Trophoblast cell (in vitro differentiated cells and primary cell): ENCODE results near the gene PTP4A2.

Source experiments
- DNase-seq, 2 donors: peaks; one replicate each; pipeline ENCODE4 v3.0.0-alpha.2; 2016
- H2AFZ ChIP-seq: 2 replicates; pipeline ENCODE4 v1.6.1; 2013; ENCODE audit warnings: low read length, moderate library complexity, mild to moderate bottlenecking; ENCODE audit not compliant: insufficient read depth, poor library complexity
- H2AK5ac ChIP-seq: 2 replicates; pipeline ENCODE4 v1.6.1; 2013; ENCODE audit warnings: mild to moderate bottlenecking, low read length
- H2BK120ac ChIP-seq: 2 replicates; pipeline ENCODE4 v1.6.1; 2013; ENCODE audit warnings: low read length, mild to moderate bottlenecking, moderate library complexity; ENCODE audit not compliant: insufficient read depth, poor library complexity
- H2BK12ac ChIP-seq: 2 replicates; pipeline ENCODE4 v1.6.1; 2013; ENCODE audit warnings: mild to moderate bottlenecking, low read length, moderate library complexity
- H2BK5ac ChIP-seq: 2 replicates; pipeline ENCODE4 v1.6.1; 2013; ENCODE audit warnings: low read length, low read depth, moderate library complexity, mild to moderate bottlenecking; ENCODE audit not compliant: poor library complexity
- H3K14ac ChIP-seq: 2 replicates; pipeline ENCODE4 v1.6.1; 2013; ENCODE audit warnings: mild to moderate bottlenecking, low read length
- H3K18ac ChIP-seq: 2 replicates; pipeline ENCODE4 v1.6.1; 2013; ENCODE audit warnings: mild to moderate bottlenecking, low read length
- H3K23ac ChIP-seq: 2 replicates; pipeline ENCODE4 v1.6.1; 2013; ENCODE audit warnings: low read length
- H3K27ac ChIP-seq: 2 replicates; pipeline ENCODE4 v1.5.1; 2013; ENCODE audit warnings: low read depth, mild to moderate bottlenecking, inconsistent platforms, low read length, moderate library complexity
- H3K27me3 ChIP-seq: 2 replicates; pipeline ENCODE4 v1.6.1; 2013; ENCODE audit warnings: inconsistent platforms, mild to moderate bottlenecking, low read length, moderate library complexity; ENCODE audit not compliant: insufficient read depth
- H3K36me3 ChIP-seq, 2 experiments: 1 replicate in 1 of 2; 2 replicates in 1 of 2; pipeline ENCODE4 v1.6.1; 2013; ENCODE audit warnings: low read length in 2 of 2, mild to moderate bottlenecking in 2 of 2, moderate library complexity in 1 of 2; ENCODE audit not compliant: insufficient read depth in 2 of 2, control insufficient read depth in 1 of 2
- H3K4ac ChIP-seq: 2 replicates; pipeline ENCODE4 v1.6.1; 2013; ENCODE audit warnings: low read depth, mild to moderate bottlenecking, low read length, moderate library complexity
- H3K4me1 ChIP-seq, 2 experiments: 1 replicate in 1 of 2; 2 replicates in 1 of 2; pipeline ENCODE4 v1.6.1; 2013; ENCODE audit warnings: low read length in 2 of 2, mild to moderate bottlenecking in 2 of 2, moderate library complexity in 1 of 2; ENCODE audit not compliant: insufficient read depth in 2 of 2, control insufficient read depth in 1 of 2
- H3K4me2 ChIP-seq: 2 replicates; pipeline ENCODE4 v1.6.1; 2013; ENCODE audit warnings: inconsistent platforms, mild to moderate bottlenecking, low read length, moderate library complexity
- H3K4me3 ChIP-seq: 2 replicates; pipeline ENCODE4 v1.5.1; 2013; ENCODE audit warnings: mild to moderate bottlenecking, low read depth, low read length, inconsistent platforms
- H3K79me1 ChIP-seq: one replicate; pipeline ENCODE4 v1.6.1; 2013; ENCODE audit warnings: low read length
- H3K79me2 ChIP-seq: 2 replicates; pipeline ENCODE4 v1.6.1; 2013; ENCODE audit warnings: low read length, mild to moderate bottlenecking; ENCODE audit not compliant: control insufficient read depth, insufficient read depth, poor library complexity
- H3K9ac ChIP-seq: 2 replicates; pipeline ENCODE4 v1.6.1; 2013; ENCODE audit warnings: mild to moderate bottlenecking, low read length
- H3K9me3 ChIP-seq: 2 replicates; pipeline ENCODE4 v1.6.1; 2013; ENCODE audit warnings: low read depth, mild to moderate bottlenecking, control low read depth, inconsistent platforms, low read length; ENCODE audit not compliant: insufficient read depth
- H4K12ac ChIP-seq: 2 replicates; pipeline ENCODE4 v1.6.1; 2013; ENCODE audit warnings: low read depth, mild to moderate bottlenecking, low read length, moderate library complexity
- H4K8ac ChIP-seq: 2 replicates; pipeline ENCODE4 v1.6.1; 2013; ENCODE audit warnings: low read depth, mild to moderate bottlenecking, low read length, moderate library complexity
- H4K91ac ChIP-seq: one replicate; pipeline ENCODE4 v1.6.1; 2013; ENCODE audit warnings: low read depth, mild to moderate bottlenecking, low read length, moderate library complexity
- WGBS: extraction: QIAGEN DNeasy Blood & Tissue Kit; methylation state at CpG from one replicate; pipeline ENCODE4 v1.1.7; 2013; ENCODE audit warnings: missing lambda C conversion rate; ENCODE audit not compliant: insufficient read length, insufficient coverage; ENCODE audit errors: extremely low coverage; 5-methylcytosine and 5-hydroxymethylcytosine counted together

Gene PTP4A2

GRCh38 chr1:31905681-31906080 lies 32.5 kb downstream of the PTP4A2 start:
- H3K18ac ChIP-seq = no peak overlapping the region
- no peaks in the 10 kb centered on the region for H3K79me1 ChIP-seq
- no peaks in the 10 kb centered on the region for H3K9me3 ChIP-seq
- H3K4me3 ChIP-seq = no peak overlapping the region
- no peak overlapping the region for H2BK12ac ChIP-seq
- H4K91ac ChIP-seq = no peak overlapping the region
- H3K79me2 ChIP-seq = no peaks in the 10 kb centered on the region
- DNase-seq = no peak
- peaks cover 11 to 18% of the 10 kb centered on the region in 2 experiments for H3K36me3 ChIP-seq
- H4K12ac ChIP-seq = no peak overlapping the region
- H2BK5ac ChIP-seq = no peak overlapping the region
- H3K4ac ChIP-seq = no peak overlapping the region
- no peak overlapping the region for H2AFZ ChIP-seq
- no peak overlapping the region for H3K23ac ChIP-seq
- no peak overlapping the region for H3K14ac ChIP-seq
- H2BK120ac ChIP-seq = no peak overlapping the region
- H3K27me3 ChIP-seq = no peaks in the 10 kb centered on the region
- H3K27ac ChIP-seq = no peak overlapping the region
- H2AK5ac ChIP-seq = no peak overlapping the region
- no peak overlapping the region for H4K8ac ChIP-seq
- no peak overlapping the region for H3K4me2 ChIP-seq
- H3K4me1 ChIP-seq = no peaks in the 10 kb centered on the region
- no peak overlapping the region for H3K9ac ChIP-seq
- no CpG with 5 or more reads among the region's 2 CpGs for WGBS

DNA sequence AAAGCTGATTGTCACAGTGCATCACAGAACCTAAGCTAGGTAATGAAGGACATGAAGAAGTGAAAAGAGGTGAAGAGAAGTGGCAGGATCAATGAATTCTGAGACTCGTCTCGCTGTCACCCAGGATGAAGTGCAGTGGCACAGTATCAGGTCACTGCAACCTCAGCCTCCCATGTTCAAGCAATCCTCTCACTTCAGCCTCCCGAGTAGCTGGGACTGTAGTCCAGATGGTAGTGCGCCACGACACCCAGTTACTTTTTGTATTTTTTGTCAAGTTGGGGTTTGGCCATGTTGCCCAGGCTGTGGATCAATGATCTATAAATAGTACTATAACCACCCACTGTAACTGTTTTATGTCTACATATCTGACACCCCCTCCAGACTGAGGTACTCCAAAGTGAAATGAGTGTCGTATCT lies 33.1 kb downstream of the PTP4A2 start:
- H2AK5ac ChIP-seq = no peak overlapping the region
- H3K4me2 ChIP-seq = no peak overlapping the region
- no peak overlapping the region for H4K12ac ChIP-seq
- no peaks in the 10 kb centered on the region for H3K4me1 ChIP-seq
- no peak overlapping the region for H2BK12ac ChIP-seq
- no peaks in the 10 kb centered on the region for H3K79me2 ChIP-seq
- H3K9ac ChIP-seq = no peak overlapping the region
- DNase-seq = no peak
- no peaks in the 10 kb centered on the region for H3K9me3 ChIP-seq
- no peak overlapping the region for H3K14ac ChIP-seq
- no CpG with 5 or more reads among the region's 6 CpGs for WGBS
- no peak overlapping the region for H3K27ac ChIP-seq
- no peak overlapping the region for H3K23ac ChIP-seq
- H3K4ac ChIP-seq = no peak overlapping the region
- peaks cover 8 to 15% of the 10 kb centered on the region in 2 experiments for H3K36me3 ChIP-seq
- H3K4me3 ChIP-seq = no peak overlapping the region
- no peak overlapping the region for H2BK120ac ChIP-seq
- no peak overlapping the region for H2BK5ac ChIP-seq
- no peak overlapping the region for H3K18ac ChIP-seq
- H4K91ac ChIP-seq = no peak overlapping the region
- no peak overlapping the region for H4K8ac ChIP-seq
- H3K79me1 ChIP-seq = no peaks in the 10 kb centered on the region
- H2AFZ ChIP-seq = no peak overlapping the region
- no peaks in the 10 kb centered on the region for H3K27me3 ChIP-seq

- no peak overlapping the region for H3K14ac ChIP-seq
- no CpG with 5 or more reads among the region's 9 CpGs for WGBS
Measured at GRCh38 chr1:31904339-31905092, 33.7 kb downstream of the PTP4A2 start.

GRCh38 chr1:31902510-31902860 lies 35.7 kb downstream of the PTP4A2 start:
- H2BK12ac ChIP-seq = no peak overlapping the region

More at GRCh38 chr1:31904339-31905092, 33.7 kb downstream of the PTP4A2 start:
- Histone ChIP-seq H4K91ac (no peak overlapping the region), H3K23ac (no peak overlapping the region), H2AFZ (no peak overlapping the region), H3K27ac (no peak overlapping the region), H3K4ac (no peak overlapping the region), H3K79me2 (no peaks in the 10 kb centered on the region), H3K36me3 (peaks cover 7 to 15% of the 10 kb centered on the region in 2 experiments), H3K27me3 (no peaks in the 10 kb centered on the region), H2BK120ac (no peak overlapping the region), H3K4me1 (no peaks in the 10 kb centered on the region), H3K79me1 (no peaks in the 10 kb centered on the region), H3K9ac (no peak overlapping the region), H2BK5ac (no peak overlapping the region), H3K9me3 (no peaks in the 10 kb centered on the region), H3K4me2 (no peak overlapping the region), H3K18ac (no peak overlapping the region), H4K8ac (no peak overlapping the region), H4K12ac (no peak overlapping the region), H3K4me3 (no peak overlapping the region), H2BK12ac (no peak overlapping the region), H2AK5ac (no peak overlapping the region)
- DNase-seq = peak; percentile 51 to 55

More at GRCh38 chr1:31902510-31902860, 35.7 kb downstream of the PTP4A2 start:
- Histone ChIP-seq H3K18ac (no peak overlapping the region), H2BK120ac (no peak overlapping the region), H3K79me1 (no peaks in the 10 kb centered on the region), H3K79me2 (no peaks in the 10 kb centered on the region), H4K8ac (no peak overlapping the region), H3K4me3 (no peak overlapping the region), H3K9me3 (no peaks in the 10 kb centered on the region), H3K14ac (no peak overlapping the region), H3K9ac (no peak overlapping the region), H4K91ac (no peak overlapping the region), H3K36me3 (peaks cover 5 to 7% of the 10 kb centered on the region in 2 experiments), H2AFZ (no peak overlapping the region), H3K23ac (no peak overlapping the region), H3K4me1 (no peaks in the 10 kb centered on the region), H3K27ac (no peak overlapping the region), H2BK5ac (no peak overlapping the region), H3K4ac (no peak overlapping the region), H4K12ac (no peak overlapping the region), H2AK5ac (no peak overlapping the region), H3K4me2 (no peak overlapping the region), H3K27me3 (no peaks in the 10 kb centered on the region)
- WGBS = no CpG with 5 or more reads among the region's 5 CpGs
- no peak for DNase-seq
